GM12878 (cell line): ENCODE results near the gene NAGK. TPM values are rescaled to one million over a fixed set of nuclear protein-coding genes. Genes with fewer than 3 reads are reported as not detected.

Experiments used
- ATAC-seq: fragments of 200-7000 bp; cut with Tn5 transposase; 3 replicates; pipeline ENCODE4 v1.9.1; 2020; ENCODE audit warnings: mild to moderate bottlenecking, moderate library complexity
- BruUV-seq: library from RNA; stranded (reverse); fragments of 400-500 nt; replicated peaks from 2 replicates; lab custom pipeline; 2021; lab: Mats Ljungman, UMichigan
- CTCF ChIA-PET: fragments of 300-600 bp; sonication (Branson Sonifier 250); formaldehyde crosslinking; extraction: SDS; loops from one replicate; lab custom pipeline; 2021; ENCODE audit warnings: inconsistent platforms; lab: Yijun Ruan, JAX
- POLR2A ChIA-PET: fragments of 350-600 bp; formaldehyde crosslinking; extraction: SDS; loops from one replicate; lab custom pipeline; 2021; ENCODE audit warnings: inconsistent platforms; lab: Charles Lee
- RAD21 ChIA-PET: fragments of 300-600 bp; sonication (Branson Sonifier 250); formaldehyde crosslinking; loops from one replicate; lab custom pipeline; 2023; ENCODE audit warnings: antibody characterized with exemption; ENCODE audit not compliant: unreplicated experiment; lab: Charles Lee
- SMC1A ChIA-PET: fragments of 300-600 bp; sonication (Branson Sonifier 250); formaldehyde crosslinking; loops from one replicate; lab custom pipeline; 2023; ENCODE audit not compliant: unreplicated experiment, uncharacterized antibody; lab: Charles Lee
- DNase-seq: peaks from one replicate; pipeline ENCODE4 v3.0.0-alpha.2; 2011; ENCODE audit warnings: low read depth, low spot score
- FAIRE-seq: peaks from 3 replicates; lab custom pipeline; 2011; peaks lifted over from hg19 to GRCh38; lab: Jason Lieb, UNC
- H2AFZ ChIP-seq: 2 replicates; pipeline ENCODE4 v1.6.0; 2011; ENCODE audit warnings: low read depth, low read length, control low read depth; ENCODE audit not compliant: control insufficient read depth
- H3K27ac ChIP-seq: 2 replicates; pipeline ENCODE4 v1.5.1; 2011; ENCODE audit warnings: control low read depth; ENCODE audit not compliant: control insufficient read depth, insufficient read depth
- H3K27me3 ChIP-seq, 2 experiments: replicated peaks in 1 of 2; 2 replicates each; pipeline versions ENCODE4 v1.6.0 to v1.6.1; 2011; ENCODE audit warnings: low read length in 1 of 2; ENCODE audit not compliant: control insufficient read depth in 2 of 2, insufficient read depth in 2 of 2
- H3K36me3 ChIP-seq, 2 experiments: 2 replicates each; pipeline ENCODE4 v1.5.1; 2011; ENCODE audit warnings: low read length in 1 of 2; ENCODE audit not compliant: control insufficient read depth in 2 of 2, insufficient read depth in 2 of 2
- H3K4me1 ChIP-seq: 2 replicates; pipeline ENCODE4 v1.6.1; 2011; ENCODE audit warnings: mild to moderate bottlenecking, low read length, moderate library complexity, mixed read lengths; ENCODE audit not compliant: control insufficient read depth, insufficient read depth
- H3K4me2 ChIP-seq: 2 replicates; pipeline ENCODE4 v1.6.0; 2011; ENCODE audit warnings: control low read depth; ENCODE audit not compliant: control insufficient read depth, insufficient read depth
- H3K4me3 ChIP-seq: fragments of 200-600 bp; sonication (generic); 2 replicates; pipeline ENCODE4 v1.5.1; 2016
- H3K79me2 ChIP-seq: 2 replicates; pipeline ENCODE4 v1.6.0; 2011; ENCODE audit warnings: low read length; ENCODE audit not compliant: control insufficient read depth, insufficient read depth
- H3K9ac ChIP-seq: 2 replicates; pipeline ENCODE4 v1.8.0; 2011; ENCODE audit warnings: low read length, control low read depth, mixed read lengths; ENCODE audit not compliant: control insufficient read depth, insufficient read depth
- H3K9me3 ChIP-seq: replicated peaks from 3 replicates; pipeline ENCODE4 v1.5.1; 2011; ENCODE audit warnings: mild to moderate bottlenecking, low read length; ENCODE audit not compliant: control insufficient read depth, insufficient read depth
- H4K20me1 ChIP-seq: 2 replicates; pipeline ENCODE4 v1.6.0; 2011; ENCODE audit not compliant: control insufficient read depth, insufficient read depth
- ATF3 ChIP-seq: IDR thresholded peaks from 2 replicates; pipeline ENCODE4 v1.6.1; 2011; ENCODE audit warnings: low read depth, mild to moderate bottlenecking, low read length, moderate library complexity, borderline replicate concordance; ENCODE audit errors: extremely low read depth
- BHLHE40 ChIP-seq, 2 experiments: fragments of 450-650 bp in 1 of 2; IDR thresholded peaks; 2 replicates each; pipeline ENCODE4 v1.6.1; 2011 to 2017; ENCODE audit warnings: low read depth in 2 of 2, borderline replicate concordance in 1 of 2, improper control_type of control experiment in 1 of 2, low read length in 1 of 2, mild to moderate bottlenecking in 1 of 2
- CREB1 ChIP-seq: IDR thresholded peaks from 2 replicates; pipeline ENCODE4 v1.6.1; 2012; ENCODE audit warnings: low read depth, mild to moderate bottlenecking, inconsistent platforms
- DPF2 ChIP-seq: fragments of 450-650 bp; IDR thresholded peaks from 2 replicates; pipeline ENCODE4 v1.6.1; 2017; ENCODE audit warnings: mild to moderate bottlenecking
- EZH2 ChIP-seq: IDR thresholded peaks from 2 replicates; pipeline ENCODE4 v1.6.1; 2012; ENCODE audit warnings: low read depth, mild to moderate bottlenecking, control low read depth, inconsistent platforms, low read length, borderline replicate concordance; ENCODE audit not compliant: control insufficient read depth
- FOXK2 ChIP-seq: fragments of 450-650 bp; IDR thresholded peaks from 2 replicates; pipeline ENCODE4 v1.6.1; 2017; ENCODE audit warnings: mild to moderate bottlenecking, moderate library complexity
- HDGF ChIP-seq: fragments of 450-650 bp; IDR thresholded peaks from 2 replicates; pipeline ENCODE4 v1.6.1; 2016; ENCODE audit warnings: antibody characterized with exemption
- IKZF2 ChIP-seq, 2 experiments: fragments of 450-650 bp; IDR thresholded peaks; 2 replicates each; pipeline ENCODE4 v1.6.1; 2017; ENCODE audit warnings: mild to moderate bottlenecking in 2 of 2, moderate library complexity in 2 of 2
- JUND ChIP-seq: IDR thresholded peaks from 2 replicates; pipeline ENCODE4 v1.6.1; 2012; ENCODE audit warnings: low read depth, mild to moderate bottlenecking, low read length, improper control_type of control experiment, moderate library complexity
- LARP7 ChIP-seq: fragments of 450-650 bp; IDR thresholded peaks from 2 replicates; pipeline ENCODE4 v1.6.1; 2017; ENCODE audit warnings: mild to moderate bottlenecking
- NFXL1 ChIP-seq: fragments of 450-650 bp; IDR thresholded peaks from 2 replicates; pipeline ENCODE4 v1.6.1; 2017; ENCODE audit warnings: antibody characterized with exemption, mild to moderate bottlenecking, borderline replicate concordance
- NR2C1 ChIP-seq: fragments of 450-650 bp; IDR thresholded peaks from 2 replicates; pipeline ENCODE4 v1.6.1; 2017; ENCODE audit warnings: antibody characterized with exemption, mild to moderate bottlenecking, moderate library complexity
- RFX5 ChIP-seq: IDR thresholded peaks from 2 replicates; pipeline ENCODE4 v1.6.1; 2011; ENCODE audit warnings: low read depth, low read length, improper control_type of control experiment
- SIX5 ChIP-seq: IDR thresholded peaks from 2 replicates; pipeline ENCODE4 v1.6.1; 2011; ENCODE audit warnings: mild to moderate bottlenecking, low read depth, low read length, moderate library complexity; ENCODE audit not compliant: severe bottlenecking
- SMAD1 ChIP-seq: fragments of 450-650 bp; IDR thresholded peaks from 2 replicates; pipeline ENCODE4 v1.6.1; 2018; ENCODE audit warnings: mild to moderate bottlenecking, low read depth; ENCODE audit not compliant: partially characterized antibody
- SRF ChIP-seq, 2 experiments: IDR thresholded peaks; 2 replicates each; pipeline ENCODE4 v1.6.1; 2011; ENCODE audit warnings: low read depth in 2 of 2, low read length in 2 of 2, mild to moderate bottlenecking in 1 of 2, moderate library complexity in 1 of 2
- SUPT20H ChIP-seq: IDR thresholded peaks from 2 replicates; pipeline ENCODE4 v1.6.1; 2011; ENCODE audit warnings: low read depth, mild to moderate bottlenecking, low read length, moderate library complexity, borderline replicate concordance; ENCODE audit not compliant: control insufficient read depth
- TCF12 ChIP-seq: IDR thresholded peaks from 2 replicates; pipeline ENCODE4 v1.6.1; 2011; ENCODE audit warnings: low read depth, mild to moderate bottlenecking, low read length
- ZNF274 ChIP-seq: IDR thresholded peaks from one replicate; pipeline ENCODE4 v1.8.0; 2011; ENCODE audit not compliant: insufficient read length, insufficient read depth
- ZNF384 ChIP-seq: IDR thresholded peaks from 2 replicates; pipeline ENCODE4 v1.6.1; 2012; ENCODE audit warnings: low read depth, mild to moderate bottlenecking, low read length, improper control_type of control experiment, borderline replicate concordance
- ZZZ3 ChIP-seq: IDR thresholded peaks from 2 replicates; pipeline ENCODE4 v1.6.1; 2011; ENCODE audit warnings: low read depth; ENCODE audit not compliant: control insufficient read depth, insufficient read length
- WGBS: methylation state at CpG from one replicate; pipeline ENCODE4 v1.1.6; 2016; ENCODE audit warnings: low lambda C conversion rate; ENCODE audit not compliant: insufficient replicate concordance, insufficient coverage; ENCODE audit errors: missing lambda C conversion rate; 5-methylcytosine and 5-hydroxymethylcytosine counted together
- in situ Hi-C: fragments of 300-500 bp; cut with MboI; formaldehyde crosslinking; loops from 9 replicates; pipeline ENCODE4 v1.14.3; 2018; ENCODE audit warnings: mixed read lengths
- intact Hi-C: fragments of 100-400 bp; cut with micrococcal nuclease; formaldehyde crosslinking; loops from one replicate; pipeline ENCODE4 v1.14.2; 2022; ENCODE audit not compliant: unreplicated experiment
- polyA plus RNA-seq, 11 experiments: library from polyadenylated mRNA; depleted of rRNA in 4 of 11; unstranded in 6 of 11; stranded (reverse) in 5 of 11; fragments of >200 nt; fragmentation: Nextera tagmentation in 4 of 11; fragmentation: Illumina TruSeq in 1 of 11; extraction: Ambion mirVana in 4 of 11; extraction: Trizol in 1 of 11; gene quantifications; 1 replicate in 1 of 11; 2 replicates in 10 of 11; pipeline versions ENCODE4 v1.2.1 to v1.2.3, GENCODE V29; 2011 to 2016; ENCODE audit warnings: inconsistent platforms in 2 of 11, missing spikeins in 2 of 11, low read depth in 1 of 11
- total RNA-seq, 4 experiments: library from RNA; depleted of rRNA in 3 of 4; stranded (reverse); fragments of >200 nt in 3 of 4; fragmentation: Illumina TruSeq in 1 of 4; extraction: Trizol in 1 of 4; gene quantifications; 2 replicates each; pipeline versions ENCODE4 v1.2.1 to v1.2.3, GENCODE V29; 2013 to 2021
- TF ChIP-seq, protein P1 (sequence below): fragments of 450-650 bp; IDR thresholded peaks from 2 replicates; pipeline ENCODE4 v1.6.1; 2018; ENCODE audit warnings: mild to moderate bottlenecking, low read depth, moderate library complexity; ENCODE audit not compliant: partially characterized antibody

Gene NAGK
- total and polyA plus RNA-seq, 10 of the 15 experiments (the other 5 are each of a cell fraction or from before 2014, with no cell fraction given): 67.7 to 137 (median 115) TPM

DNA sequence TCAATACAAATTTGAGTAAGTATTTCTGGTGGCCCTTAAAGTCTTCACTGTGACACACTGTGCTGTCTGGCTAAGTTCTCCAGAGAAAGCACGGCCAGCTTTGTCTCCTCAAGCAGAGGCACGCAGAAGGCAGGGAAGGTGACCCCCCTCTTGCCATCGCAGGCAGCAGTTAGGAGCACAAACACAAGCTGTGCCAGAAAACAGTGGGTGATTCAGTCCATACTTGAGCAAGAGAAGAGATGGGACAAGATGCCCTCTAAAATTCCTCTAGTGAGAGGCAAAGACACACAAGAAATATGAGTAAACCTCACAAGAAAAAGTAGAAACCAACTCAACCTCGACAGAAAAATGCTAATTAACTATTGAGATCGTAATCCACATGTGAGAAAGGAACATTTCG, 51.7 kb downstream of the NAGK start (continued):
- no peak for TF ChIP-seq SUPT20H
- TF ChIP-seq JUND: no peak
- TF ChIP-seq, protein P1, sequence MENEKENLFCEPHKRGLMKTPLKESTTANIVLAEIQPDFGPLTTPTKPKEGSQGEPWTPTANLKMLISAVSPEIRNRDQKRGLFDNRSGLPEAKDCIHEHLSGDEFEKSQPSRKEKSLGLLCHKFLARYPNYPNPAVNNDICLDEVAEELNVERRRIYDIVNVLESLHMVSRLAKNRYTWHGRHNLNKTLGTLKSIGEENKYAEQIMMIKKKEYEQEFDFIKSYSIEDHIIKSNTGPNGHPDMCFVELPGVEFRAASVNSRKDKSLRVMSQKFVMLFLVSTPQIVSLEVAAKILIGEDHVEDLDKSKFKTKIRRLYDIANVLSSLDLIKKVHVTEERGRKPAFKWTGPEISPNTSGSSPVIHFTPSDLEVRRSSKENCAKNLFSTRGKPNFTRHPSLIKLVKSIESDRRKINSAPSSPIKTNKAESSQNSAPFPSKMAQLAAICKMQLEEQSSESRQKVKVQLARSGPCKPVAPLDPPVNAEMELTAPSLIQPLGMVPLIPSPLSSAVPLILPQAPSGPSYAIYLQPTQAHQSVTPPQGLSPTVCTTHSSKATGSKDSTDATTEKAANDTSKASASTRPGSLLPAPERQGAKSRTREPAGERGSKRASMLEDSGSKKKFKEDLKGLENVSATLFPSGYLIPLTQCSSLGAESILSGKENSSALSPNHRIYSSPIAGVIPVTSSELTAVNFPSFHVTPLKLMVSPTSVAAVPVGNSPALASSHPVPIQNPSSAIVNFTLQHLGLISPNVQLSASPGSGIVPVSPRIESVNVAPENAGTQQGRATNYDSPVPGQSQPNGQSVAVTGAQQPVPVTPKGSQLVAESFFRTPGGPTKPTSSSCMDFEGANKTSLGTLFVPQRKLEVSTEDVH: no peak
- no peak for TF ChIP-seq EZH2
- TF ChIP-seq SIX5: no peak
- no peak for TF ChIP-seq SRF (IDR thresholded peaks at IDR 0.05; ENCODE audit: low read depth in 2 of 2, low read length in 2 of 2)

DNA sequence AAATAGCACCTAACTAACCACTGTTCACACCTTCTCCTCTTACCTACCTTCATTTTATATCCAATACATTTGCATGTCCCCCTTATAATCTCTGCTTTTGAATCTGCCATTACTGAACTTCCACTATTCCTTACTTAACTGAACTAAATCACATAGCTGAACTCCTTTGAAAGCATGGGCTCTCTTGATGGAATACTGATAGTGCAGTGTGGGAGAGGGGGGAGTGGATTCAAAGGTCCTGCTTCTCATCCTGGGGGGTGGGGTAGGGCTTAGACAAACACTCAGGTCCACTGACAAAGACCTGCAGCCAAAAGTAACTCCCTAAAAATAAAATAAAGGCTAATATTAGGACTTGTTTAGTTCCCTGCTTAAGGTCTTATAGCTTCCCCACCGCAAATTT, 53.0 kb downstream of the NAGK start:
- ChIA-PET RAD21 (interaction anchor here (2.0 kb wide), 1 partner anchor 21 kb away, joined by 7 read pairs; no protein-coding TSS in a partner anchor), CTCF (interaction anchor here (1.2 kb wide), 1 partner anchor 34 kb away, joined by 3 read pairs; no protein-coding TSS in a partner anchor), POLR2A (interaction anchor here (0.6 to 1.2 kb wide), 2 partner anchors 9 kb away, joined by 3 to 5 read pairs; partner anchors contain the start of genes MCEE and MPHOSPH10), SMC1A (interaction anchor here (1.1 to 1.7 kb wide), 2 partner anchors 21 to 50 kb away, joined by 3 to 7 read pairs; no protein-coding TSS in a partner anchor)
- H3K4me1 ChIP-seq: no peaks in the 10 kb centered on the region
- WGBS: 95% methylated on average over 1 of the region's 1 CpG
- no peak for FAIRE-seq
- no peak overlapping the region for H2AFZ ChIP-seq
- intact Hi-C loops: no loop called here
- in situ Hi-C loops: no loop called here
- no peak overlapping the region for H3K4me2 ChIP-seq
- no peaks in the 10 kb centered on the region for H3K79me2 ChIP-seq
- no peaks in the 10 kb centered on the region for H4K20me1 ChIP-seq
- peaks cover 1 to 16% of the 10 kb centered on the region in 2 experiments; a peak in 3 of 4 replicates for H3K36me3 ChIP-seq
- no peak overlapping the region for H3K9ac ChIP-seq
- no peak for DNase-seq
- no peak overlapping the region for H3K4me3 ChIP-seq
- H3K27me3 ChIP-seq: no peaks in the 10 kb centered on the region
- no peaks in the 10 kb centered on the region for H3K9me3 ChIP-seq
- ATAC-seq: no peak
- BruUV-seq: no TSS peak
- no peak overlapping the region for H3K27ac ChIP-seq
- TF ChIP-seq FOXK2 (no peak), ZZZ3 (no peak), NFXL1 (no peak), RFX5 (no peak), DPF2 (no peak), ZNF384 (no peak), SMAD1 (no peak), BHLHE40 (IDR thresholded peaks at IDR 0.05; ENCODE audit: borderline replicate concordance in 1 of 2, low read depth in 2 of 2, low read length in 1 of 2) (no peak), IKZF2 (IDR thresholded peaks at IDR 0.05) (no peak), TCF12 (no peak), ATF3 (no peak), ZNF274 (no peak), LARP7 (no peak), SUPT20H (no peak), CREB1 (no peak), HDGF (no peak), EZH2 (no peak), NR2C1 (no peak)
